NB4 (cell line): ENCODE measurements around the gene RAC2.
A peak's percentile ranks its signal among the peaks of the same experiment; 100 is the strongest.

ENCODE experiments used
- DNase-seq: peaks from one replicate; pipeline ENCODE4 v3.0.0; 2010; ENCODE audit warnings: low read depth
- H3K4me3 ChIP-seq: one replicate; pipeline ENCODE4 v1.5.1; 2011; ENCODE audit warnings: mild to moderate bottlenecking, low read depth, low read length, moderate library complexity
- CTCF ChIP-seq: IDR thresholded peaks from one replicate; pipeline ENCODE4 v1.5.1; 2012; ENCODE audit warnings: low read depth, low read length
- MAX ChIP-seq: IDR thresholded peaks from 2 replicates; pipeline ENCODE4 v1.6.1; 2011; ENCODE audit warnings: low read depth, low read length
- MYC ChIP-seq: IDR thresholded peaks from 2 replicates; pipeline ENCODE4 v1.6.1; 2011; ENCODE audit warnings: low read depth, low read length
- POLR2A ChIP-seq: IDR thresholded peaks from 2 replicates; pipeline ENCODE4 v1.6.1; 2011; ENCODE audit warnings: mild to moderate bottlenecking; ENCODE audit not compliant: insufficient read length; ENCODE audit errors: extremely low read depth

Gene RAC2

GRCh38 chr22:37226087-37226486 lies 18.0 kb downstream of the RAC2 start:
- no peak for DNase-seq
- H3K4me3 ChIP-seq = no peak overlapping the region
- no peak for TF ChIP-seq POLR2A
- no peak for TF ChIP-seq MAX
- TF ChIP-seq CTCF = no peak
- no peak for TF ChIP-seq MYC

- DNase-seq = peak; percentile 47
- H3K4me3 ChIP-seq = no peak overlapping the region
- no peak for TF ChIP-seq MAX
- TF ChIP-seq CTCF = peak; percentile 6
Observed at GRCh38 chr22:37225481-37225880, 18.6 kb downstream of the RAC2 start.

GRCh38 chr22:37224757-37225420 lies 19.2 kb downstream of the RAC2 start:
- no peak overlapping the region for H3K4me3 ChIP-seq
- no peak for TF ChIP-seq MAX
- DNase-seq = no peak

GRCh38 chr22:37223965-37224551 lies 20.0 kb downstream of the RAC2 start:
- no peak for TF ChIP-seq CTCF
- TF ChIP-seq MAX = no peak
- TF ChIP-seq MYC = no peak
- H3K4me3 ChIP-seq = no peak overlapping the region
- no peak for DNase-seq

- no peak overlapping the region for H3K4me3 ChIP-seq
- peak; percentile 47 for DNase-seq
- TF ChIP-seq POLR2A (no peak), MAX (no peak), CTCF (no peak), MYC (no peak)
Observed at GRCh38 chr22:37222440-37222971, 21.6 kb downstream of the RAC2 start.

- no peak for TF ChIP-seq CTCF
- no peak for TF ChIP-seq MYC
- TF ChIP-seq POLR2A = no peak
- TF ChIP-seq MAX = no peak
- DNase-seq = no peak
- no peak overlapping the region for H3K4me3 ChIP-seq
Observed at GRCh38 chr22:37221424-37222333, 22.4 kb downstream of the RAC2 start.
